A673 (cell line): ENCODE data around the gene ITGB6.

ENCODE experiments used
- CTCF ChIP-seq: fragments of 300-800, 200-600 bp; sonication (generic); conservative IDR thresholded peaks from 2 replicates; pipeline ENCODE4 v1.5.1; 2017; ENCODE audit warnings: low read depth, mild to moderate bottlenecking, antibody characterized with exemption, low read length, moderate library complexity, mixed read lengths
- EZH2 ChIP-seq: fragments of 200-600 bp; sonication (generic); IDR thresholded peaks from 2 replicates; pipeline ENCODE4 v1.6.1; 2017; ENCODE audit warnings: borderline replicate concordance, low read depth, mild to moderate bottlenecking, mixed read lengths, antibody characterized with exemption, low read length; ENCODE audit not compliant: poor library complexity, severe bottlenecking

GRCh38 chr2:160109243-160109642, 90.8 kb downstream of the ITGB6 start:
- TF ChIP-seq CTCF: no peak
- TF ChIP-seq EZH2: no peak
